NCI-H524 (cell line): ENCODE data around the gene TIMM50.

Source experiments
- DNase-seq, 2 experiments: peaks; one replicate each; lab custom pipeline; 2025; lab: John Stamatoyannopoulos, UW

The TIMM50 gene

GRCh38 chr19:39533003-39533512 is 52.4 kb downstream of the TIMM50 start:
- DNase-seq: no peak

GRCh38 chr19:39533791-39534190 is 53.2 kb downstream of the TIMM50 start:
- no peak for DNase-seq

GRCh38 chr19:39539165-39539517 is 58.5 kb downstream of the TIMM50 start:
- no peak for DNase-seq

- DNase-seq: peak; percentile 94 to 95
Measured at GRCh38 chr19:39539518-39540332, 59.1 kb downstream of the TIMM50 start, which contains the start of gene EID2. Gene EID2 (minus strand): TSS chr19:39540161. CDS start chr19:39540079, 82 bp downstream.

- DNase-seq: no peak
Measured at GRCh38 chr19:39540333-39540673, 59.7 kb downstream of the TIMM50 start.
